Keratinocyte (primary cell): ENCODE measurements around the gene PIGS. TPM values are rescaled to one million over a fixed set of nuclear protein-coding genes. Genes with fewer than 3 reads are reported as not detected.
A peak's percentile ranks its signal among the peaks of the same experiment; 100 is the strongest.

ENCODE experiments used
- DNase-seq: peaks from one replicate; pipeline ENCODE4 v3.0.0-alpha.2; 2011; ENCODE audit warnings: low read depth, missing footprints, low spot score
- FAIRE-seq: peaks from 2 replicates; lab custom pipeline; 2011; peaks lifted over from hg19 to GRCh38; lab: Jason Lieb, UNC
- H2AFZ ChIP-seq: 2 replicates; pipeline ENCODE4 v1.6.0; 2012; ENCODE audit warnings: low read length, control low read depth, inconsistent platforms; ENCODE audit not compliant: control insufficient read depth
- H3K27ac ChIP-seq: 2 replicates; pipeline ENCODE4 v1.5.1; 2011; ENCODE audit warnings: low read length; ENCODE audit not compliant: control insufficient read depth, insufficient read depth
- H3K27me3 ChIP-seq: 3 replicates; pipeline ENCODE4 v1.6.0; 2011; ENCODE audit warnings: low read length; ENCODE audit not compliant: control insufficient read depth, insufficient read depth; ENCODE audit errors: extremely low read depth
- H3K36me3 ChIP-seq, 2 experiments: 2 replicates in 1 of 2; 3 replicates in 1 of 2; pipeline ENCODE4 v1.5.1; 2011; ENCODE audit warnings: low read length in 2 of 2, mild to moderate bottlenecking in 1 of 2; ENCODE audit not compliant: control insufficient read depth in 2 of 2, insufficient read depth in 2 of 2; ENCODE audit errors: extremely low read depth in 1 of 2
- H3K4me1 ChIP-seq: 3 replicates; pipeline ENCODE4 v1.5.1; 2011; ENCODE audit warnings: low read length; ENCODE audit not compliant: control insufficient read depth, insufficient read depth; ENCODE audit errors: extremely low read depth
- H3K4me2 ChIP-seq: 3 replicates; pipeline ENCODE4 v1.6.0; 2011; ENCODE audit warnings: low read depth, low read length; ENCODE audit not compliant: control insufficient read depth, insufficient read depth; ENCODE audit errors: extremely low read depth
- H3K4me3 ChIP-seq, 3 experiments: fragments of 200-600 bp in 1 of 3; sonication (generic) in 1 of 3; 2 replicates in 2 of 3; 3 replicates in 1 of 3; pipeline ENCODE4 v1.5.1; 2011 to 2016; ENCODE audit warnings: low read length in 3 of 3, mild to moderate bottlenecking in 3 of 3, control low read depth in 2 of 3, inconsistent platforms in 1 of 3, low read depth in 1 of 3, mixed read lengths in 1 of 3, mixed run types in 1 of 3, moderate library complexity in 1 of 3; ENCODE audit not compliant: control insufficient read depth in 2 of 3, insufficient read depth in 2 of 3; ENCODE audit errors: extremely low read depth in 1 of 3
- H3K79me2 ChIP-seq: 2 replicates; pipeline ENCODE4 v1.6.0; 2012; ENCODE audit warnings: low read length; ENCODE audit not compliant: control insufficient read depth, insufficient read depth
- H3K9ac ChIP-seq: 3 replicates; pipeline ENCODE4 v1.6.0; 2011; ENCODE audit warnings: low read length; ENCODE audit not compliant: control insufficient read depth, insufficient read depth; ENCODE audit errors: extremely low read depth
- H3K9me1 ChIP-seq: 3 replicates; pipeline ENCODE4 v1.6.0; 2011; ENCODE audit warnings: low read length; ENCODE audit not compliant: control insufficient read depth, insufficient read depth; ENCODE audit errors: extremely low read depth
- H3K9me3 ChIP-seq: 2 replicates; pipeline ENCODE4 v1.5.1; 2012; ENCODE audit warnings: low read depth, low read length; ENCODE audit not compliant: control insufficient read depth
- H4K20me1 ChIP-seq: 3 replicates; pipeline ENCODE4 v1.6.0; 2011; ENCODE audit warnings: low read length; ENCODE audit not compliant: control insufficient read depth, insufficient read depth; ENCODE audit errors: extremely low read depth
- EZH2 ChIP-seq: IDR thresholded peaks from one replicate; pipeline ENCODE4 v1.6.1; 2012; ENCODE audit warnings: inconsistent platforms, mild to moderate bottlenecking, low read length, moderate library complexity
- dilution Hi-C: fragments of 300-500 bp; cut with MboI; formaldehyde crosslinking; loops from one replicate; pipeline ENCODE4 v1.7.0; 2020; ENCODE audit warnings: low sequenced_read_pairs; ENCODE audit not compliant: extremely low pct_ligation_motif_present
- polyA plus RNA-seq, 5 experiments: library from polyadenylated mRNA; depleted of rRNA in 3 of 5; stranded (reverse) in 3 of 5; stranded (forward) in 1 of 5; unstranded in 1 of 5; fragments of >200 nt; gene quantifications; 1 replicate in 1 of 5; 2 replicates in 3 of 5; 3 replicates in 1 of 5; pipeline versions ENCODE4 v1.2.1 to v1.2.3, GENCODE V29; 2011 to 2012; ENCODE audit warnings: missing spikeins in 2 of 5, low read depth in 1 of 5, low replicate concordance in 1 of 5
- TF ChIP-seq, protein P1 (sequence below), 3 experiments: IDR thresholded peaks in 1 of 3; conservative IDR thresholded peaks in 1 of 3; optimal IDR thresholded peaks in 1 of 3; 2 replicates in 2 of 3; 3 replicates in 1 of 3; pipeline versions ENCODE3 to v1.5.1; 2011; ENCODE audit warnings: low read length in 3 of 3, mild to moderate bottlenecking in 3 of 3, moderate library complexity in 2 of 3, control low read depth in 1 of 3, inconsistent platforms in 1 of 3; ENCODE audit not compliant: insufficient read depth in 2 of 3; ENCODE audit errors: extremely low read depth in 1 of 3

The PIGS gene
- polyA plus RNA-seq, 1 donor (not counting 4 experiments of a cell fraction or from before 2014, with no cell fraction given), result 33.6 TPM

DNA sequence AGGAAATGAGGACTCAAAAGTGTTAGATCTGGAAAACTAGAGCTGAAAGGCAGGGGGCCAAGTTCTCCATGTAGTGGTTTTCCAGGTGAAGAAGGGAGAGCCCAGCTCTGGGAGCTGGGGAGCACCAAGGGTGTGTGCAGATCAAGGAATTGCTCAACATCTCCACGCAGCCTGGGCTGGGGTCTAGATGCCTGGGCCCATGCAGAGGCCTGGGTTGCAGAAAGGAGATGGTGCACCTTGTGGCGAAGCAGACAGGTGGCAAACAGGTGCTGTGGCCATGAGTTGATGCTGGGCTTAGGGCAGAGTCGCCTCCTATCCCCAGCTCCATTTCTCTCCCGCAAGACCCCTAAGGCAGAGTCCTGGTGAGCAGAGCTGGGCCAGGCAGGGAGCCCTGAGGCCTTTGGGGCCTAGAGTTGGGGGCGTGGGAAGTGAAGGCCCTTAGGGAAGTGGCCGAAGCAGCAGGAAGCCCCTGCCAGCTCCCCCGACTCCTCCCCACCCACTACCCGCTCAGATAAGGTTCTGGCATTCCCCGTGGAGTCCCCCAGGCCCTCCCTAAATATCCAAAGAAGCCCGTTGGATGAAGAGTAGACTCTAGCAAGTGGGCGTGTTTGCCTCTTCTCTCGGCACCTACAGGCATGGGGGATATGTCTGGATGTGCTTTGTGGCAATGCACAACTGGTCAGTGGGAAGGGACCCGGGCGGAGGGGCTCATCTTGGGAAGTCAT is 64.4 kb downstream of the PIGS start:
- Histone ChIP-seq H2AFZ (no peak overlapping the region), H3K9me1 (peaks cover 2% of the 10 kb centered on the region), H3K4me3 (peak overlapping the region in 1 of 3 experiments; percentile 1), H3K4me1 (peaks cover 38% of the 10 kb centered on the region), H3K4me2 (peak overlapping the region; percentile 69), H3K27ac (no peak overlapping the region), H3K9ac (peak overlapping the region; percentile 51), H3K27me3 (no peaks in the 10 kb centered on the region), H3K36me3 (no peaks in the 10 kb centered on the region), H4K20me1 (no peaks in the 10 kb centered on the region), H3K9me3 (no peaks in the 10 kb centered on the region), H3K79me2 (no peaks in the 10 kb centered on the region)
- no peak for TF ChIP-seq EZH2
- TF ChIP-seq, protein P1, sequence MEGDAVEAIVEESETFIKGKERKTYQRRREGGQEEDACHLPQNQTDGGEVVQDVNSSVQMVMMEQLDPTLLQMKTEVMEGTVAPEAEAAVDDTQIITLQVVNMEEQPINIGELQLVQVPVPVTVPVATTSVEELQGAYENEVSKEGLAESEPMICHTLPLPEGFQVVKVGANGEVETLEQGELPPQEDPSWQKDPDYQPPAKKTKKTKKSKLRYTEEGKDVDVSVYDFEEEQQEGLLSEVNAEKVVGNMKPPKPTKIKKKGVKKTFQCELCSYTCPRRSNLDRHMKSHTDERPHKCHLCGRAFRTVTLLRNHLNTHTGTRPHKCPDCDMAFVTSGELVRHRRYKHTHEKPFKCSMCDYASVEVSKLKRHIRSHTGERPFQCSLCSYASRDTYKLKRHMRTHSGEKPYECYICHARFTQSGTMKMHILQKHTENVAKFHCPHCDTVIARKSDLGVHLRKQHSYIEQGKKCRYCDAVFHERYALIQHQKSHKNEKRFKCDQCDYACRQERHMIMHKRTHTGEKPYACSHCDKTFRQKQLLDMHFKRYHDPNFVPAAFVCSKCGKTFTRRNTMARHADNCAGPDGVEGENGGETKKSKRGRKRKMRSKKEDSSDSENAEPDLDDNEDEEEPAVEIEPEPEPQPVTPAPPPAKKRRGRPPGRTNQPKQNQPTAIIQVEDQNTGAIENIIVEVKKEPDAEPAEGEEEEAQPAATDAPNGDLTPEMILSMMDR (optimal IDR thresholded peaks at IDR 0.05 in 1 of 3, IDR thresholded peaks at IDR 0.05 in 1 of 3, conservative IDR thresholded peaks at IDR 0.05 in 1 of 3; ENCODE audit: extremely low read depth in 1 of 3, insufficient read depth in 2 of 3, low read length in 3 of 3), result no peak
- dilution Hi-C loops, result no loop called here
- DNase-seq (no peak), FAIRE-seq (no peak)

DNA sequence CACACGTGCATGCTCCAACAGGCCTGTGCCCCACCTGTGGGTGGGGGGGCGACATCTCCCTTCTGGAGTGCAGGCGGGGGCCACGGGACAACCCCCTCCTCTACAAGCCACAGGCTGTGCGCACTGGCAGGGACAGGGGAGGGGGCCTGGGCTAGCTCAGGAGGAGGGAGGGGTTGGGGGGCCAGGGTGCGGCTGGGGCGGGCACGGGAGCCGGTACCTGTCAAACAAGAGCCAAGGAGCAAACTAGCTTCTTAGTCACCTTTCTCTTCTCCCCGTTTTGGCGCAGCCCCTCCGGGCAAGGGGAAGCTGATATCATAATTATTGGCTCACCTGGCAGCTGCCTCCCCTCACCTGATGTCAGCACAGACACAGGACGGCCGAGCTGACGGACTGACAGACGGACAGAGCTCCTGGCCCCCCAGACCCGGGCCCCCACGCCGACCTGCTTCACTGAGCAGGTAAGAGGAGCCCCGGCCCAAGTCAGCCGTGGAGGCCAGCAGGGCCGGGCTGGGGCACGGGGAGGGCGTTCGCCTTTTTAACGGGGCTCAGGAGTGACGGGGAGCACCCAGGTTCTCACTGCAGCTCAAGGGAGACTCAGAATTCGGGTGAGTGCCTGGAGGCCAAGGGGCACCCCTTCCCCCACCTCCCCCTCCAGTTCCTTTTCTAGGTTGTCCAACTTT is 65.2 kb downstream of the PIGS start, which contains the start of gene FOXN1:
Gene FOXN1 (plus strand): TSS at position 363 of the 680 bp plus-strand sequence. CDS start 17,622 bp downstream, outside the sequence.
- Histone ChIP-seq H3K79me2 (no peaks in the 10 kb centered on the region), H3K4me3 (peak within 1 kb of the TSS in 1 of 3 experiments; percentile 1), H3K9me3 (no peaks in the 10 kb centered on the region), H4K20me1 (no peaks in the 10 kb centered on the region), H2AFZ (no peak within 1 kb of the TSS), H3K9ac (peak within 1 kb of the TSS; percentile 51), H3K9me1 (peaks cover 2% of the 10 kb centered on the region), H3K4me1 (peaks cover 38% of the 10 kb centered on the region), H3K27ac (no peak within 1 kb of the TSS), H3K36me3 (no peaks in the 10 kb centered on the region), H3K27me3 (no peaks in the 10 kb centered on the region), H3K4me2 (peak within 1 kb of the TSS; percentile 69)
- no peak for DNase-seq
- peak; percentile 71 for FAIRE-seq
- TF ChIP-seq, protein P1 (optimal IDR thresholded peaks at IDR 0.05 in 1 of 3, IDR thresholded peaks at IDR 0.05 in 1 of 3, conservative IDR thresholded peaks at IDR 0.05 in 1 of 3; ENCODE audit: extremely low read depth in 1 of 3, insufficient read depth in 2 of 3, low read length in 3 of 3), result no peak
- TF ChIP-seq EZH2, result no peak
- dilution Hi-C loops, result no loop called here
